ENCODE data around the gene CFAP46.

- TF ChIP-seq CTCF (IDR thresholded peaks at IDR 0.05) (no peak), ELF1 (IDR thresholded peaks at IDR 0.05) (no peak), FOXJ3 (CRISPR knock-in tag; IDR thresholded peaks at IDR 0.05) (no peak), RAD21 (IDR thresholded peaks at IDR 0.05; ENCODE audit: low read length) (no peak)
Measured at GRCh38 chr10:132940791-132941465, 1.4 kb downstream of the CFAP46 start.
